GM12878 (cell line): Measurements from ENCODE around the gene PISD. TPM values are rescaled to one million over a fixed set of nuclear protein-coding genes. Genes with fewer than 3 reads are reported as not detected.

Source experiments
- ATF3 ChIP-seq: IDR thresholded peaks from 2 replicates; pipeline ENCODE4 v1.6.1; 2011; ENCODE audit warnings: low read depth, mild to moderate bottlenecking, low read length, moderate library complexity, borderline replicate concordance; ENCODE audit errors: extremely low read depth
- BCL3 ChIP-seq: IDR thresholded peaks from 2 replicates; pipeline ENCODE4 v1.6.1; 2011; ENCODE audit warnings: borderline replicate concordance, low read depth, mild to moderate bottlenecking, moderate library complexity, low read length; ENCODE audit not compliant: insufficient read depth, poor library complexity, severe bottlenecking
- CEBPB ChIP-seq, 2 experiments: fragments of 150-350 bp in 1 of 2; IDR thresholded peaks; 2 replicates each; pipeline ENCODE4 v1.6.1; 2012 to 2014; ENCODE audit warnings: low read depth in 2 of 2, low read length in 2 of 2, borderline replicate concordance in 1 of 2, inconsistent platforms in 1 of 2
- EED ChIP-seq: sonication (generic); IDR thresholded peaks from 2 replicates; pipeline ENCODE4 v1.6.1; 2016; ENCODE audit warnings: antibody characterized with exemption, low read depth
- EZH2 ChIP-seq: IDR thresholded peaks from 2 replicates; pipeline ENCODE4 v1.6.1; 2012; ENCODE audit warnings: low read depth, mild to moderate bottlenecking, control low read depth, inconsistent platforms, low read length, borderline replicate concordance; ENCODE audit not compliant: control insufficient read depth
- FOXK2 ChIP-seq: fragments of 450-650 bp; IDR thresholded peaks from 2 replicates; pipeline ENCODE4 v1.6.1; 2017; ENCODE audit warnings: mild to moderate bottlenecking, moderate library complexity
- HDGF ChIP-seq: fragments of 450-650 bp; IDR thresholded peaks from 2 replicates; pipeline ENCODE4 v1.6.1; 2016; ENCODE audit warnings: antibody characterized with exemption
- HSF1 ChIP-seq: fragments of 150-350 bp; IDR thresholded peaks from 2 replicates; pipeline ENCODE4 v1.6.1; 2014; ENCODE audit warnings: mild to moderate bottlenecking, low read depth, low read length
- IKZF2 ChIP-seq, 2 experiments: fragments of 450-650 bp; IDR thresholded peaks; 2 replicates each; pipeline ENCODE4 v1.6.1; 2017; ENCODE audit warnings: mild to moderate bottlenecking in 2 of 2, moderate library complexity in 2 of 2
- IRF4 ChIP-seq: IDR thresholded peaks from 2 replicates; pipeline ENCODE4 v1.6.1; 2011; ENCODE audit warnings: low read depth, low read length
- MEF2A ChIP-seq: IDR thresholded peaks from 2 replicates; pipeline ENCODE4 v1.6.1; 2011; ENCODE audit warnings: low read depth, mild to moderate bottlenecking, low read length, moderate library complexity; ENCODE audit not compliant: insufficient read depth
- MLLT1 ChIP-seq: fragments of 450-650 bp; IDR thresholded peaks from 2 replicates; pipeline ENCODE4 v1.6.1; 2016; ENCODE audit warnings: mild to moderate bottlenecking
- NKRF ChIP-seq: fragments of 450-650 bp; conservative IDR thresholded peaks from 2 replicates; pipeline ENCODE4 v1.6.1; 2017; ENCODE audit warnings: mild to moderate bottlenecking, moderate library complexity
- NR2C1 ChIP-seq: fragments of 450-650 bp; IDR thresholded peaks from 2 replicates; pipeline ENCODE4 v1.6.1; 2017; ENCODE audit warnings: antibody characterized with exemption, mild to moderate bottlenecking, moderate library complexity
- NR2F1 ChIP-seq: fragments of 450-650 bp; conservative IDR thresholded peaks from 2 replicates; pipeline ENCODE4 v1.6.1; 2017; ENCODE audit warnings: mild to moderate bottlenecking
- PML ChIP-seq: IDR thresholded peaks from 2 replicates; pipeline ENCODE4 v1.6.1; 2012; ENCODE audit warnings: low read length, inconsistent platforms
- POU2F2 ChIP-seq: IDR thresholded peaks from 3 replicates; pipeline ENCODE4 v1.6.1; 2011; ENCODE audit warnings: low read depth, mild to moderate bottlenecking, low read length, borderline replicate concordance
- SMC3 ChIP-seq: IDR thresholded peaks from 2 replicates; pipeline ENCODE4 v1.6.1; 2011; ENCODE audit warnings: low read length, improper control_type of control experiment, borderline replicate concordance
- TCF12 ChIP-seq: IDR thresholded peaks from 2 replicates; pipeline ENCODE4 v1.6.1; 2011; ENCODE audit warnings: low read depth, mild to moderate bottlenecking, low read length
- ZBTB4 ChIP-seq: fragments of 450-650 bp; formaldehyde crosslinking; IDR thresholded peaks from 2 replicates; pipeline ENCODE4 v1.4.0; 2022; ENCODE audit warnings: mild to moderate bottlenecking, moderate library complexity
- ZNF384 ChIP-seq: IDR thresholded peaks from 2 replicates; pipeline ENCODE4 v1.6.1; 2012; ENCODE audit warnings: low read depth, mild to moderate bottlenecking, low read length, improper control_type of control experiment, borderline replicate concordance
- polyA plus RNA-seq, 11 experiments: library from polyadenylated mRNA; depleted of rRNA in 4 of 11; unstranded in 6 of 11; stranded (reverse) in 5 of 11; fragments of >200 nt; fragmentation: Nextera tagmentation in 4 of 11; fragmentation: Illumina TruSeq in 1 of 11; extraction: Ambion mirVana in 4 of 11; extraction: Trizol in 1 of 11; gene quantifications; 1 replicate in 1 of 11; 2 replicates in 10 of 11; pipeline versions ENCODE4 v1.2.1 to v1.2.3, GENCODE V29; 2011 to 2016; ENCODE audit warnings: inconsistent platforms in 2 of 11, missing spikeins in 2 of 11, low read depth in 1 of 11
- total RNA-seq, 4 experiments: library from RNA; depleted of rRNA in 3 of 4; stranded (reverse); fragments of >200 nt in 3 of 4; fragmentation: Illumina TruSeq in 1 of 4; extraction: Trizol in 1 of 4; gene quantifications; 2 replicates each; pipeline versions ENCODE4 v1.2.1 to v1.2.3, GENCODE V29; 2013 to 2021

The PISD gene
- total and polyA plus RNA-seq, 10 of the 15 experiments (the other 5 are each of a cell fraction or from before 2014, with no cell fraction given) = 25.8 to 62.7 (median 45.8) TPM

GRCh38 chr22:31651664-31652063, 10.4 kb downstream of the PISD start (continued):
- no peak for TF ChIP-seq NKRF
- no peak for TF ChIP-seq TCF12
- 0 out of 2 replicates have a peak, but pooled peaks have one; percentile 32 for TF ChIP-seq EED
- no peak for TF ChIP-seq EZH2
- TF ChIP-seq MEF2A = 0 out of 2 replicates have a peak, but pooled peaks have one; percentile 11
- no peak for TF ChIP-seq ATF3
- no peak for TF ChIP-seq CEBPB (IDR thresholded peaks at IDR 0.05; ENCODE audit: borderline replicate concordance in 1 of 2, low read depth in 2 of 2, low read length in 2 of 2)
- no peak for TF ChIP-seq HSF1
- TF ChIP-seq FOXK2 = no peak
- TF ChIP-seq NR2C1 = no peak
- TF ChIP-seq IKZF2 (IDR thresholded peaks at IDR 0.05) = peak; percentile 80 to 87
- no peak for TF ChIP-seq ZBTB4
- TF ChIP-seq POU2F2 = no peak
- TF ChIP-seq NR2F1 = no peak
- no peak for TF ChIP-seq SMC3
- TF ChIP-seq BCL3 = no peak
- TF ChIP-seq HDGF = no peak
- no peak for TF ChIP-seq MLLT1
- TF ChIP-seq ZNF384 = no peak
- TF ChIP-seq PML = no peak
- TF ChIP-seq IRF4 = no peak
